Endodermal cell (in vitro differentiated cells): ENCODE results near the gene MMD. TPM values are rescaled to one million over a fixed set of nuclear protein-coding genes. Genes with fewer than 3 reads are reported as not detected.

Source experiments
- DNase-seq: peaks from one replicate; pipeline ENCODE4 v3.0.0-alpha.2; 2017
- H3K27ac ChIP-seq: 2 replicates; pipeline ENCODE4 v1.5.1; 2013; ENCODE audit warnings: mild to moderate bottlenecking, low read depth, low read length, moderate library complexity
- H3K27me3 ChIP-seq: 2 replicates; pipeline ENCODE4 v1.6.1; 2013; ENCODE audit warnings: mild to moderate bottlenecking, low read length, moderate library complexity; ENCODE audit not compliant: insufficient read depth, control insufficient read depth, poor library complexity, severe bottlenecking
- H3K36me3 ChIP-seq: 2 replicates; pipeline ENCODE4 v1.7.0; 2013; ENCODE audit warnings: mild to moderate bottlenecking, low read length, moderate library complexity; ENCODE audit not compliant: control insufficient read depth, insufficient read depth
- H3K4me1 ChIP-seq: one replicate; pipeline ENCODE4 v1.7.0; 2013; ENCODE audit warnings: low read length; ENCODE audit not compliant: control insufficient read depth, insufficient read depth
- H3K4me3 ChIP-seq: 2 replicates; pipeline ENCODE4 v1.5.1; 2013; ENCODE audit warnings: mild to moderate bottlenecking, low read length, moderate library complexity
- H3K9ac ChIP-seq: 2 replicates; pipeline ENCODE4 v1.6.1; 2013; ENCODE audit warnings: mild to moderate bottlenecking, low read length, moderate library complexity; ENCODE audit not compliant: poor library complexity, severe bottlenecking; ENCODE audit errors: extremely low read depth
- H3K9me3 ChIP-seq: 2 replicates; pipeline ENCODE4 v1.6.1; 2013; ENCODE audit warnings: mild to moderate bottlenecking, low read length, moderate library complexity; ENCODE audit not compliant: control insufficient read depth
- H3K27ac Mint-ChIP-seq: 2 replicates; pipeline ENCODE4 v1.8.0; 2020; ENCODE audit warnings: mixed read lengths
- H3K27me3 Mint-ChIP-seq: 2 replicates; pipeline ENCODE4 v1.8.0; 2021; ENCODE audit warnings: mild to moderate bottlenecking, mixed read lengths; ENCODE audit not compliant: insufficient read depth
- H3K36me3 Mint-ChIP-seq: 2 replicates; pipeline ENCODE4 v1.8.0; 2020; ENCODE audit warnings: low read depth, mixed read lengths
- H3K4me1 Mint-ChIP-seq: 2 replicates; pipeline ENCODE4 v1.8.0; 2020; ENCODE audit warnings: mixed read lengths
- H3K4me3 Mint-ChIP-seq: 2 replicates; pipeline ENCODE4 v1.8.0; 2020; ENCODE audit warnings: mild to moderate bottlenecking, moderate library complexity, mixed read lengths
- H3K9me3 Mint-ChIP-seq: 2 replicates; pipeline ENCODE4 v1.8.0; 2020; ENCODE audit warnings: mild to moderate bottlenecking, mixed read lengths
- WGBS, 2 experiments: methylation state at CpG; one replicate each; pipeline versions ENCODE4 v1.1.5 to v1.1.7; 2013; ENCODE audit warnings: missing lambda C conversion rate in 2 of 2, mixed read lengths in 1 of 2; ENCODE audit not compliant: insufficient coverage in 1 of 2, insufficient read length in 1 of 2; 5-methylcytosine and 5-hydroxymethylcytosine counted together
- total RNA-seq, 2 donors: library from RNA; stranded (reverse); fragmentation: NEBNext Ultra II Directional in 1 of 2; extraction: Animal tissue kit (Norgen Biotek cat#: 25700) in 1 of 2; gene quantifications; 2 replicates in 1 of 2; 3 replicates in 1 of 2; pipeline ENCODE4 v1.2.1, GENCODE V29; 2021
- TF ChIP-seq, protein P1 (sequence below): fragments of 200-600 bp; sonication (generic); conservative IDR thresholded peaks from 2 replicates; pipeline ENCODE4 v1.5.0; 2021; ENCODE audit warnings: antibody characterized with exemption, mild to moderate bottlenecking

MMD gene
- total RNA-seq, 2 donors from 2014 or later: 40.1 to 40.2 TPM

DNA sequence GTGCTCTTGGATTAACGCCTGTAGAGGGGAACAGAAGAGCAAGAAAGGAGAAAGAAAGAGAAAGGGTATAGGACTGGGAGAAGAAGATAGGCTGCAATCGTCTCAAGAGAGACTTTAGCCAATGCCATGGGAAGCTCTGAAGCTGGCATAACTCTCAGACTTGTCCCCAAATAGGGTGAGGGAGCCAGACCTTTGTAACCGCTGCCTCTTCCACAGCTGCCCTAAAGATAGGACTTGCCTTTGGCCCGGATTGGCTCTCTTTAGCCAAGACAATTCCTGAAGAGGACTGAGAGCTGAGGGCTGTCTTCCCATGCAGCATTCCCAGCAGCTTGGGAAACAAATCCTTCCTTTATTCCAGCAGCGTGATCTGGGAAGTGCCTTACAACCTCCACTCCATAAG, 20.8 kb upstream of the MMD start:
- Histone ChIP-seq H3K9ac (no peak overlapping the region), H3K4me3 (no peak overlapping the region), H3K9me3 (peaks cover under 1% of the 10 kb centered on the region), H3K36me3 (no peaks in the 10 kb centered on the region), H3K4me1 (peaks cover 15% of the 10 kb centered on the region), H3K27ac (no peak overlapping the region), H3K27me3 (no peaks in the 10 kb centered on the region)
- peaks cover 4% of the 10 kb centered on the region for H3K9me3 Mint-ChIP-seq
- 86 to 87% methylated on average over 4 to 5 of the region's 5 CpGs for WGBS, 2 experiments
- DNase-seq: no peak
- no peak overlapping the region for H3K27ac Mint-ChIP-seq
- TF ChIP-seq, protein P1, sequence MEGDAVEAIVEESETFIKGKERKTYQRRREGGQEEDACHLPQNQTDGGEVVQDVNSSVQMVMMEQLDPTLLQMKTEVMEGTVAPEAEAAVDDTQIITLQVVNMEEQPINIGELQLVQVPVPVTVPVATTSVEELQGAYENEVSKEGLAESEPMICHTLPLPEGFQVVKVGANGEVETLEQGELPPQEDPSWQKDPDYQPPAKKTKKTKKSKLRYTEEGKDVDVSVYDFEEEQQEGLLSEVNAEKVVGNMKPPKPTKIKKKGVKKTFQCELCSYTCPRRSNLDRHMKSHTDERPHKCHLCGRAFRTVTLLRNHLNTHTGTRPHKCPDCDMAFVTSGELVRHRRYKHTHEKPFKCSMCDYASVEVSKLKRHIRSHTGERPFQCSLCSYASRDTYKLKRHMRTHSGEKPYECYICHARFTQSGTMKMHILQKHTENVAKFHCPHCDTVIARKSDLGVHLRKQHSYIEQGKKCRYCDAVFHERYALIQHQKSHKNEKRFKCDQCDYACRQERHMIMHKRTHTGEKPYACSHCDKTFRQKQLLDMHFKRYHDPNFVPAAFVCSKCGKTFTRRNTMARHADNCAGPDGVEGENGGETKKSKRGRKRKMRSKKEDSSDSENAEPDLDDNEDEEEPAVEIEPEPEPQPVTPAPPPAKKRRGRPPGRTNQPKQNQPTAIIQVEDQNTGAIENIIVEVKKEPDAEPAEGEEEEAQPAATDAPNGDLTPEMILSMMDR: no peak
- no peaks in the 10 kb centered on the region for H3K27me3 Mint-ChIP-seq
- peaks cover 59% of the 10 kb centered on the region for H3K4me1 Mint-ChIP-seq
- H3K4me3 Mint-ChIP-seq: no peak overlapping the region
- no peaks in the 10 kb centered on the region for H3K36me3 Mint-ChIP-seq

GRCh38 chr17:55441544-55441943, 19.9 kb upstream of the MMD start:
- H3K9ac ChIP-seq: no peak overlapping the region
- Mint-ChIP-seq H3K27me3 (no peaks in the 10 kb centered on the region), H3K4me3 (no peak overlapping the region), H3K27ac (no peak overlapping the region), H3K9me3 (peaks cover 3% of the 10 kb centered on the region), H3K4me1 (peaks cover 63% of the 10 kb centered on the region), H3K36me3 (no peaks in the 10 kb centered on the region)
- H3K36me3 ChIP-seq: no peaks in the 10 kb centered on the region
- no peak for DNase-seq
- no peaks in the 10 kb centered on the region for H3K9me3 ChIP-seq
- no peaks in the 10 kb centered on the region for H3K27me3 ChIP-seq
- TF ChIP-seq, protein P1: no peak
- H3K27ac ChIP-seq: no peak overlapping the region
- 92 to 100% methylated on average over 2 of the region's 2 CpGs for whole genome bisulfite sequencing, 2 experiments
- H3K4me1 ChIP-seq: peaks cover 14% of the 10 kb centered on the region
- H3K4me3 ChIP-seq: no peak overlapping the region

DNA sequence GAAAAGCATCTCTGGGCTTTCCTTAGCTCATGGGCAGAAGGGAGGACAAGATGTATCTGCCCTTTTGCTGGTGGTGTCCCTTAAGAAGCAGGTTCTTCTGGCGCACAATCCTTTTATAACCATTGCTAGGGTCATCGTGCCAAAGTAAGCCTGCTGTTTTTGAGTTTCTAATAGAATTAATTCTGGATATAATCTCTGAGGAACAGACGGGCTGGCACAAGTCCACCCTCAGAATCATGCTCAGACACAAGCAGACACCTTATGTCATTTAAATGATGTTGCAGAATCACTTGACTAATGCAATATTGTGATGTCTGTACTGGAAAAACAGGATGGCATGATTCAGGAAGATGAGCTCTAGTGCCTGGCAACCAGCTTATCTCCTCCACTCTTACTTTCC, 18.8 kb upstream of the MMD start:
- no peaks in the 10 kb centered on the region for H3K9me3 ChIP-seq
- Mint-ChIP-seq H3K27ac (no peak overlapping the region), H3K4me3 (no peak overlapping the region), H3K36me3 (no peaks in the 10 kb centered on the region), H3K27me3 (no peaks in the 10 kb centered on the region), H3K9me3 (peaks cover 3% of the 10 kb centered on the region), H3K4me1 (peaks cover 52% of the 10 kb centered on the region)
- no peak for DNase-seq
- no peak overlapping the region for H3K4me3 ChIP-seq
- TF ChIP-seq, protein P1: no peak
- WGBS, 2 experiments: 95 to 100% methylated on average over 1 to 3 of the region's 3 CpGs
- H3K36me3 ChIP-seq: no peaks in the 10 kb centered on the region
- no peak overlapping the region for H3K27ac ChIP-seq
- H3K27me3 ChIP-seq: no peaks in the 10 kb centered on the region
- H3K9ac ChIP-seq: no peak overlapping the region
- peaks cover 10% of the 10 kb centered on the region for H3K4me1 ChIP-seq
